NCI-H1436 (cell line): ENCODE data around the gene ENG.
"Not testable (repeated sequence)": the region's sequence is repeated elsewhere in the genome, so short reads cannot be mapped to it uniquely, and the experiment has no call there.

ENCODE experiments used
- DNase-seq: peaks from one replicate; lab custom pipeline; 2025; lab: John Stamatoyannopoulos, UW

ENG gene

GRCh38 chr9:127844821-127845359 lies 9.6 kb downstream of the ENG start:
- no peak for DNase-seq

DNA sequence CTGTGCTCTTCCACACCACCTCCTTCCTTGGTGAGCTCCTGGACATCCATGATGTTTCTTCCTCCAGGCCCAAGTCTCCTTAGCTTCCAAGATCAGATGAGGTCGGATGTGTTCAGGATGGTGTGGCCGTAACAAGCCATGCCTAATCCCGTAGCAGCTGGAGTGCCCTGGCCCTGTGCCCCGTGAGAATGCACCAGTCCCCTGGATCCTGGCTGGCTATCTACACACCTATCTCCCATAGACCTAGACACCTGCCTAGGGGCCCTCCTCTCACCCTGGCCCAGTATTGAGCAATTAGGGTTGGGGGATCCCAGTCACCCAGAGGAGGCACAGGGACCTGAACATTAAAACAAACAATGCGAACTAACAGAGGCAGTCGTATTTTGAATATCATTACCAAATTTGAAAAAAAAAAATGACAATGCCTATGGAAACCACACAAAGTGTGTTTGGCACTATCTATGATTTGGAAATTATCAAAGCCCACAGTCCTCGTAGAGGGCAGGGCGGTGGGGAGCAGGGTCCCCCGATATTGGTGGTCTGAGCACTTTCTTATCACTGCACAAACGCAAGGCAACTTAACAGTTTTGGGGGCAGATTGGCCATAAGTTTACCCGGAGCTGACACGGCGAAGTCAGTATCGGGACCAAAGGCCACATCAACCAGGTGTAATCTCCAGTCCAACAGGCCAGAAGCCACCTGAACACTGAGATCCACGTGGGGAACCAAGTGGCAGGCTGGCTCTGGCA lies 13.2 kb downstream of the ENG start:
- DNase-seq: no peak

DNA sequence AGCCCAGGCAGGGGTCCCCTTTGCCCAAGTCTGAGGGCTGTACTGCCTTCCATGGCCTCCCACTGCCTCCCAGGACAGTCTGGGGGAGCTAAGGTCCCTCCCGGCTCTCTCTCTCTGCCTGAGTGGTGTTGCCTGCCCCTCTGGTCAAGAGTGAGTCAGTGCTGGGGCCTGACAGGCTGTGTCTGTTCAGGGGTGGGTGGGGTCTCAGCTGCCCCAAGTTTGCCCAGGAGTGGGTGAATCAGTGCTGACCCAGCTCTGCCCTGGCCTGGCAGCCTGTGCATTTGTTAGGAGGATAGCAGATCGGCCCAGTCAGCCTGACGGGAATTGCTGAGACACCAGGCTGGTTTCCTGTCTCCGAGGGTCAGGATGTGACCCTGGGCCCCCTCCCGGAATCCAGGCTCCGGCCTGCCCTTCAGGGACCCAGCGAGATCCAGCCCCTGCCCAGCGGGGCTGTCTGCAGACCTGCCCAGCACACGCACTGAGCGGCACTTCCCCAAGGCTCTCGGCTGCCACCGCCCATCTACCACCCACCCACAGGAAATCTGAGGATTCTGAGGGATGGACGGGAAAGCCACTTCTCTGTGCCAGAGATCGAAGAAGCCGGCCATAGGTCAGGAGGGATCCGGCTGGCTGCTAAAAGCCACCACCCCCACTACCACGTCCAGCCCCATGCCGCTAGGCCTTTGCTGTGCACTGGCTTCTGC lies 15.9 kb downstream of the ENG start:
- DNase-seq: no peak

- DNase-seq: no peak
These were observed 17.1 kb downstream of the ENG start for GRCh38 chr9:127837346-127837745.

GRCh38 chr9:127836561-127836960 lies 17.9 kb downstream of the ENG start:
- DNase-seq: not testable (repeated sequence)

GRCh38 chr9:127835991-127836516 lies 18.4 kb downstream of the ENG start:
- DNase-seq: no peak

- no peak for DNase-seq
These were observed 20.9 kb downstream of the ENG start for GRCh38 chr9:127833555-127833954.

DNA sequence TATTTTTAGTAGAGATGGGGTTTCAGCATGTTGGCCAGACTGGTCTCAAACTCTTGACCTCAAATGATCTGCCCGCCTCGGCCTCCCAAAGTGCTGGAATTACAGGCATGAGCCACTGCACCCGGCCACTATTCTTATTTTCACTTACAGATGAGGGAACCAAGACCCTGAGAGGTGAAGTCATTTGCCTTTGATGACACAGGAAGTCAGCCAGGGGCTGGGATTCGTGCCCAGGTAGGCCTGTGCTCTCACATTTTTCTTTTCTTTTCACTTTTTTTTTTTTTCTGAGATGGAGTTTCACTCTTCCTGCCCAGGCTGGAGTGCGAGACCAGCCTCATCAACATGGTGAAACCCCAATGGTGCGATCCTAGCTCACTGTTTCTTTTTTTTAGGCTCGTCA lies 22.2 kb downstream of the ENG start:
- no peak for DNase-seq

GRCh38 chr9:127829205-127829906 lies 25.1 kb downstream of the ENG start:
- DNase-seq: no peak

DNA sequence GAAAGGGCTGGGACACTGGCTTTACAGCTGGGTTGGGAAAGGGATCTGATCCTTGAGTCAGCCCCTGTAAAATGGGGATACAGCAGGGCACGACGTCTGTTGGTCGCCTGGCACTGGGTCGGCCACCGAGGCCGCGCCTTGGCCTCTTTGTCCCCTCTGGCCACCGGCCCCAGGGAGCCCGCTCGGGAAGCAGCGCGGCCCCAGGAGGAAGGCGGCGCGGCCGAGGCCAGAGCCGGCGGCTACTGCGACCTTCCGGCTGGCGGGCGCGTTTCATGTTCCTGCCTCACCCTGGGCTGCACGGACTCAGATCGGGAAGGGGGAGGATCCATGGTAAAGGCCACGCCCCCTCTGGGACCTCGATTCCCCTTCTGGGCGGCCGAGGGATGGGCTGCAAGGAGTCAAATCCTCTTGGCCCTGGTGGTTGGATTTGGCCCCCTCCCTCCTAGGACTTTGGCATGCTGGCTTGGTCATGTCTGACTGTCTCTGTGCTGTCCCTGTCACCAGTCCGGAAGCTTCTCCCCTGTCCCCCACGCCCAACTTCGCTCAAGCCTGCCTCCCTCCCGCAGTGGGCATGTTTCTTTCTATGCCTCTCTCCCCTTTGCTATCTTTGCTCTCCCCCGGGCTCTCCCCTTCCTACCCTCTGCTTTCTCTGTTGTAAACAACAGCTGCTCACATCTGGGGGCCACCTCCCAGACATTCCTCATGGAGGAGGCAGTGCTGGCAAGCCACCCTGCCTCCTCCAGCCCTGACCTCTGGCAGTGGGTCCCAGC lies 26.0 kb downstream of the ENG start:
- DNase-seq: peak; percentile 45

DNA sequence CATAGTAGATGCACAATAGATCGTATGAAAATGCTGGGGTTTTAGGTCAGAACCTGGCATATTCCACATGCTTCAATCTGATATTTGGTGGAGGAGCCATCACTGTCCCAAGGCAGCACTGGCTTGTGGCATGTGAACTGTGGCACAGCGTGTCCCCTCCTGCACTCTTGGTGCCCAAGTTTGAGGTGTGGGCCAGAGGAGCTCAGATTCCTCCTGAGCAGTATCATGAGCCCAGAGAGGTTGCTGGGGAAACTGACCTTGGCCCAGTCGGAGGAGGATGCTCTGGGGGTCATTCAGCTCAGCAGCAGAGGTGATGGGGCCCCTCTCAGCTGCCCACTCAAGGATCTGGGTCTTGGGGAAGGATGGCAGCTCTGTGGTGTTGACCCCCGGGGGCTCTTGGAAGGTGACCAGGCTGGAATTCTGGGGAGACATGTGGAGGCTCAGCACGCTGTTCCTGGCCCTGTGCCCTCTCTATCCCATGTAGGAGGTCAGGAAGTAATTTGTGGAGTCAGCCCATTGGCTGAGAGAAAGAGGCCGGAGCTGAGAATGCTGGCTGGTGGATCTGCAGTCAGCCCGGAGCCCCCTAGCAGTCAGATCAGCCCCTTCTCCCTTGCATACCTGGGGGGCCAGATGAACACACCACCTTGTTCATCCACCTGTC lies 28.1 kb downstream of the ENG start:
- DNase-seq: no peak

GRCh38 chr9:127825319-127826051 lies 29.0 kb downstream of the ENG start:
- DNase-seq: no peak

- no peak for DNase-seq
These were observed 32.4 kb downstream of the ENG start for GRCh38 chr9:127822108-127822507.

GRCh38 chr9:127818574-127818973 lies 35.9 kb downstream of the ENG start:
- no peak for DNase-seq

GRCh38 chr9:127817881-127818434 lies 36.5 kb downstream of the ENG start:
- no peak for DNase-seq

DNA sequence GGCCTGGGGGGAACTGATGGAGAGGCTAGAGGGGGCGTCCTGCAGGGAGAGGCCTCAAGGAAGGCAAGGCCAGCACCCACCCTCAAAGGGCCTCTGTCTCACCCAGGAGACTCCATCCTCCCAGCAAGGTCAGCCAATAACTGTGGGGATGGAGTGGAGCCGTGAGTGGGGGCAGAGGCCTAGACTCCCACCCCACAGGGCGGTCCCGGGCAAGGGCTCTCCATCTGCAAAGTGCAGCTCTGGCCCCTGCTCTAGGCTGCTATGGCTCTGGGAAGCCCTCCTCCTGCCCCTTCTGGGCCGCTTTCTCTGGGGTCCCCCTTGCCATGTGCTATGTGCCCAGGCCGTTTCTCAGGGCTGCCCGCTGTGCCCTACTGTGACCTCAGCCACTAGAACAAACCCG lies 37.7 kb downstream of the ENG start:
- DNase-seq: no peak

- no peak for DNase-seq
These were observed 38.1 kb downstream of the ENG start for GRCh38 chr9:127816362-127816725.

- DNase-seq: no peak
These were observed 38.7 kb downstream of the ENG start for GRCh38 chr9:127815512-127816361.
